Stimulated activated naive CD4-positive, alpha-beta T cell treated with Interleukin-2 at 50 U/mL for 16 hours (primary cell): ENCODE results near the gene TKTL2.
A peak's percentile ranks its signal among the peaks of the same experiment; 100 is the strongest.

ENCODE experiments used
- DNase-seq: peaks from one replicate; lab custom pipeline; 2025; lab: John Stamatoyannopoulos, UW

The TKTL2 gene, protein sequence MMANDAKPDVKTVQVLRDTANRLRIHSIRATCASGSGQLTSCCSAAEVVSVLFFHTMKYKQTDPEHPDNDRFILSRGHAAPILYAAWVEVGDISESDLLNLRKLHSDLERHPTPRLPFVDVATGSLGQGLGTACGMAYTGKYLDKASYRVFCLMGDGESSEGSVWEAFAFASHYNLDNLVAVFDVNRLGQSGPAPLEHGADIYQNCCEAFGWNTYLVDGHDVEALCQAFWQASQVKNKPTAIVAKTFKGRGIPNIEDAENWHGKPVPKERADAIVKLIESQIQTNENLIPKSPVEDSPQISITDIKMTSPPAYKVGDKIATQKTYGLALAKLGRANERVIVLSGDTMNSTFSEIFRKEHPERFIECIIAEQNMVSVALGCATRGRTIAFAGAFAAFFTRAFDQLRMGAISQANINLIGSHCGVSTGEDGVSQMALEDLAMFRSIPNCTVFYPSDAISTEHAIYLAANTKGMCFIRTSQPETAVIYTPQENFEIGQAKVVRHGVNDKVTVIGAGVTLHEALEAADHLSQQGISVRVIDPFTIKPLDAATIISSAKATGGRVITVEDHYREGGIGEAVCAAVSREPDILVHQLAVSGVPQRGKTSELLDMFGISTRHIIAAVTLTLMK

DNA sequence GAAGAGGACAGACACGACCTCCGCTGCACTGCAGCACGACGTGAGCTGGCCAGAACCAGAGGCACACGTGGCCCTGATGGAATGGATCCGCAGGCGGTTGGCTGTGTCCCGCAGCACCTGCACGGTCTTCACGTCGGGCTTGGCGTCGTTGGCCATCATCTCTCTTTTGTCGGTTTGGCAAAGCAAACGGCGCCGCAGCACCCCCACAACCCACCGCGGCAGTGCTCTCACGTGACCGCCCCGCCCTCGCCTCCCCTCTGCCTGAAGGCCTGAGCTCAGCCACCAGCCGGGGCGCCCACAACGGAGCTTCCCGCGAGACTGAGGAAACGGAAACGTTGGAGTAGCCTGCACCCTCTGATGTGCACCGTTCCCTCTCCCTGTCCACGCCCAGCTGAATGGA is at the start of gene TKTL2:
Gene TKTL2 (minus strand): TSS at position 179 of the 400 bp plus-strand sequence. CDS start 20 bp downstream, at position 159.
- no peak for DNase-seq

DNA sequence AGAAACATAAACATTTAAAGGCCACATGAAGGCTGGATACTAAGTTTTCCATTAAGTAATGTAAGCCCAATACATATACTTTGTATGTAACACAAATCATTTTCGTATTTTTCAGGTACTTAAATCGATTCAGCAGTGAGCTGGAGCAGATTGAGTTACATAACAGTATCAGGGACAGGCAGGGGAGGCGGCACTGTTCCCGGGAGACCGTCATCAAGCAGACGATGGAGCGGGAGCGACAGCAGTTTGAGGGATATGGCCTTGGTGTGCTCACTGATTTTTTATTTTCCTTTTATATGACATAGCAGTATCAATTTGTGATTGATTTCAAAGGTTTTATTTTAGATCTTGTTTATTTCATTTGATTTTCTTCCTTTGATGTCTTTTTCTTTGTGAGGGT is 41.6 kb upstream of the TKTL2 start:
- DNase-seq = no peak

DNA sequence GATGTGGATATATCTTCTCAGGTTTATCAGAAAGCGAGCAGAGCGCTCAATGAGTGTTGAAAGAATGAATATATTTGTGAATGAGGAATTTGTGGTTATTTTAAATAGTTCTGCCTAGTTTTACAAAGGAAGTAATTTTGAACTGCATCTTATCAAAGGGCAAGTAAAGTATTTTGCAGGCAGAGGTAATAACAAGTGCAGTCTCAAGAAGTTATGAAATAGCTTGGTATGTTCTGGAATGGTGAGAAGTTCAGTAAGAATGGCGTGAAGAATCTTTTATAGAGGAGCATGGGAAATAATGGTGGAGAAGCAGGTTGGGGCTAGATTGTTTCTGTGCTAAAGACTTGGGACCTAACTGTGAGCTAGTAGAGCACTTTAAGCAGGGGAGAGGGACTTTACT is 31.8 kb upstream of the TKTL2 start:
- DNase-seq = no peak

DNA sequence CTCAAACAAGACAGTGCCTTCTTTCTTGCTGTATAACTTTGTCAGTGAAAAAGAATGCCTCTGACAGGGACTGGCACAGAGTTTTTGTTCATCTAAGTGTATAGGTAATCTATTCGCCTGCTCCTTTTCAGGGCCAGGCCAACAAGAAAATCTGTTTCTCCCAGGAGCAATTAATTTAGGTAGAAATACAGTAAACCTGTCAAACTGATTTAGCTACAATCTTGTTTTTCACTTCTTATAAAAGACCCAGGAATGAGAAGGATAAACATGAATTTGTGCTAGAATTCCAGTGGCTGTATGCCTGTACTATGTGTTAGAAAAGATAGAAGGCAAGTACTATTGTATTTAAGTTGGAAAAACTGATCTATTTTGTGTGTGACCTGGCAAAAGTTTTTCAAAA is 27.0 kb upstream of the TKTL2 start:
- no peak for DNase-seq

DNA sequence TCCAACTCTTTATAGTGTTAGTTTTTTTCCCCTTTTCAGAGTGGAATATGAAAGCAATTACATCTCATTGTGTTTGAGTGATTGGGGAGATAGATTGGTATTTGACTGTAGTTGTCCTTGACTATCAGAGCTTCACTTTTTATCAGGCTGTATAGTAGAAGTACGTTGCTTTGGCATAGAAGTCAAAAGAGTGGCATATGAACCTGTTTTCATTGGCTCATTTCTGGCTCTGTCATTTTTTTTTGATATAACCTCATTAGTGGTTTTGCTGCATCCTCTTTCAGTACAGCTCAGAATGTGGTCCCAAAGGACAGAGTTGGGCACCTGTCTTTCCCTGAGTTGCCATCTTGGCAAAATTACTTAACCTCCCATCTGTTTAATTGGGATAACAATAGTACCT is 22.3 kb upstream of the TKTL2 start:
- DNase-seq = no peak

DNA sequence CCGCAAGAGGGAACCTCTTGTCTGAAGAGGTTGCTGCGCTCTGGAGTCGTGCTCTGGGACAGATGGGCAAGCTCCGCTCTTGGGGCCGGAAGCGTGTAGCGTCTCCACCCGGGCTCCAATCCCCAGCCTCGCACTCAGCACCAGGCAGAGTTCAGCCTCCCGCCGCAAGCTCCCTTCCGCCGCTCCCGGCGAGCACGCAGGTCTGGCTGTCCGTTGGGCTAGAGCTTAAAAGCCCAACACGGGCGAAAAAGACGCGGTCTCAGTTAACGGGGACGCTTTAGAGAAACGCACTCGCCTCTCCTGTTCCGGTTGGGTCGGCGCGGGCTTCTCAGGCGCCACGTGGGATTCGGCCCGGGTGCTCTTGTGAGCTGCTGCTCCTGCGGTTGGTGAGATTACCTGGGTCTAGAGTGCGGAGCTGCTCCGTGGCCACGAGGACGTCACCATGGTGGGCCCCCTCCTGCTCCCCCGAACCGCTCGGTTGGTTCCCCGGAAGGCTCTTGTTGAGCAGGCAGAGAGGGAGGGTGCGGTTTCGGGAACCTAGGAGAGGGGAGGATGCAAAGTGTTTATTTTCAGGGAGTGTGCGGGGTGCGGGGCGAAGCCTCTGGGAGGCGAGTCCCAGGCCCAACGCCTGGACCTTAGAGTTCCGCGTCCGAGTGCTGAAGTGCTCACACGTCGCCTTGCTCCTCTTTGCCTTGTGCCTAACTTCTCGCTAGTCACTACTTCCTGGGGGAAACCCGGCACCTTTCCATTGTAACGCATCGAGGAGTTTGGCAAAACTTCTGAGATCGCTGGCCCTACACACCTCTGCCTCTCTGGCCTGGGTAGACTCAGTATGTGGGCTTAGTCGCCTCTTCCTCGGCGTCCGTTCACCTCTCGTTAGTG is 21.0 kb upstream of the TKTL2 start, which contains the start of gene TMA16:
Gene TMA16 (plus strand): TSS at position 331 of the 882 bp plus-strand sequence. CDS start 112 bp downstream, at position 443.
- DNase-seq = peak; percentile 80

DNA sequence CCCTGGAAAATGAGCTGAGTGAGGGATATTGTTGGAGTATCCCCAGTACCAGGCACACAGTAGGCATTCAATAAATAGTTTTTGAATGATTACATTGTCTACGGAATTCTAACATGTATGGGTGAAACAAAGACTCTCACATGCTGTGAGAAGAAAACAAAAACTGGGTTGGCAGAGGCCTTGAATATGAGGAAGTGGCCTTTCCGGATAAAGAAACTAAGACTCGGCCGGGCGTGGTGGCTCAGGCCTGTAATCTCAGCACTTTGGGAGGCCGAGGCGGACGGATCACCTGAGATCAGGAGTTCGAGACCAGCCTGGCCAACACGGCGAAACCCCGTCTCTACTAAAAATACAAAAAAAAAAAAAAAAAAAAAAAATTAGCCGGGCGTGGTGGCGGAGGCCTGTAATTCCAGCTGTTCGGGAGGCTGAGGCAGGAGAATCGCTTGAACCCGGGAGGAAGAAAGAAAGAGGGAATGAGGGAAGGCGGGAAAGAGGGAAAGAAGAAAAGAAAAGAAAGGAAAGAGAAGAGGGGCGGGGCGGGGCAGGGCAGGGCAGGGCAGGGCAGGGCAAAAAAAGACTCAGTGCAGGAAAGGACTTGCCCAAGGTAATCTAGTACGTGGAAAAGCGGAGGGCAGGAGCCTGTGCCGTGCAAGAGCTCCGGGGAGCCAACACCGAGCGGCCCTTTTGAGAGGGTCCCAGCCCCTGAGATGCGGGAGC is 20.2 kb upstream of the TKTL2 start:
- no peak for DNase-seq

DNA sequence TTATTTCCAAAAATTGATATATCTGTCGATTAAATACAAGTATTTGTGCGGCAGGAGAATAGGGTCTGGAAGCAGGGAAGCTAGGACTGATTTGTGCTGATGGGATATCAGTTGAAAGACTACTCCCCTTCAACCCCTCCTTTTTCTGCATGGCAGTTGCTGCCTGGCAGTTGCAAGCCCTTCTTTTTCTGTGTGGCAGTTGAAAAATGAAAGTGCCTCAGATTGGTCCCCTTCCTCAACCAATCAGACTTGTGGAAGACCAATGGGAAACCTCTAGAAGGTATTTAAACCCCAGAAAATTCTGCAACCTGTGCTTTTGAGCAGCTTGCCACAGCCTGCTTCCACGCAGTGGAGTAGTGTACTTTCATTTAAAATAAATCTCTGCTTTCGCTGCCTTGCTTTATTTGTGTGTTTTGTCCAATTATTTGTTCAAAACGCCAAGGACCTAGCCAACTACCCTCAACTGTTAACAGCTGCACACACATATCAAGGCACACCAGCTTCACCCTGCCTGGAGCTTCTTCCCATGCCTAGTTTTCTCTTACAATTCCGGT is 19.5 kb upstream of the TKTL2 start:
- DNase-seq = no peak

DNA sequence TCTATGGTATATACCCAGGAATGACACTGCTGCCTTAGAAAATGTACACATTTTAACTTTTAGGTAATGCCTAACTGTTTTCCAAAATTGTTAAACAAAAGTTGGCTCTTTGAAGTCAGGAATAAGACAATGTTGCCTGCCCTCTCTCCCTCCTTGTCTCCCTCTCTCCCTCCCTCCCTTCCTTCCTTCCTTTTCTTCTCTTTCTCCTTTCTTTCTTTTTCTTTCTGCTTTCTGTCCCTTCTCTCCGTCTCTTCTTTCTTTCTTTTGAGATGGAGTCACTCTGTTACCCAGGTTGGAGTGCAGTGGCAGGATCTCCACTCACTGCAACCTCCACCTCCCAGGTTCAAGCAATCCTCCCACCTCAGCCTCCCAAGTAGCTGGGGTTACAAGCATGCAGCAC is 16.4 kb upstream of the TKTL2 start:
- no peak for DNase-seq

DNA sequence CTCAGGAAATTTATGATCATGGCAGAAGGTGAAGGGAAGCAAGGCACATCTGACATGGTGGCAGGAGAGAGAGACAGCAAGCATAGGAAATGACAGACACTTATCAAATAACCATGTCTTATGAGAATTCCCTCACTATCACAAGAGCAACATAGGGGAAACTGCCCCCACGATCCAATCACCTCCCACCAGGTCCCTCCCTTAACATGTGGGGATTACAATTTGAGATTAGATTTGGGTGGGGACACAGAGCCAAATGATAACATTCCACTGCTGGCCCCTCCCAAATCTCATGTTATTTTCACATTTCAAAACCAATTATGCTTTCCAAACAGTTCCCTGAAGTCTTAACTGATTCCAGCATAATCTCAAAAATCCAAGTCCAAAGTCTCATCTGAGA is 12.8 kb upstream of the TKTL2 start:
- no peak for DNase-seq

DNA sequence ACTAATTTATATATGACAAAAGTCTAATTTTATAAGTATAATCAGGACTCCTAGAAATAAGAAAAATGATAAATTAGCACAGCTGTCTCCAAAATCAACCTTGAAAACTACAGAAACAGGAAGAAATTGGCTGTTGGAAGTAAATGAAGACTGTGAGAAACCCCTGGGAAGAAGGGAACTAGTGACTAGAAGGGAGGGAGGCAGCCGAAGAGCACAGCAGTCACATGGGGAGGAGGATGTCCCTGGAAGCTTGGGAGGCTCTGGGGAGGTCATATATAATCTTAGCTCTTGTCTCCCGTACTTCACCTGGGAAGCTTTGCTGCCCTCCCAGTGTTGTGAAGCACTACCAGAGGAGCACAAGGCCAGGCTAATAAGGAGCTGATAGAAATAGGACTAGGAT is 12.0 kb upstream of the TKTL2 start:
- DNase-seq = no peak

DNA sequence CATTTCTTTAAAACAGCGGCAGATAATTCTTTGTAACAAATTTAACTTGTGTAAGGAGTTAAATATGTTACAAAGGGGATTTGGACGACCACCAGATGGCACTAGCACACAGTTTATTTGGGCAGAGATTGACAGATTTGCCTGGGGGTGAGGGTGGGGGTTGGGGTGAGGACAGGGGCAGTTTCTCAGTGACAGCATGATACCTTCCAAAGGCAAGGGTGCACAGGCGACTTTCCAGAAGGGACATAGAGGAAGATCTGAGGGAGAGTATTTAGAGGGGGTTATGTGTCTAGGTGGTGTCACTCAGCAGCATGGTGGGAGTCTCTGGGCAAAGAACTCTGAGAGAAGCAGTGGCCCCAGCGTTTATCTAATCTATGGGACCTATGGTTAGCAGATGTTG is 11.4 kb upstream of the TKTL2 start:
- DNase-seq = peak; percentile 29

DNA sequence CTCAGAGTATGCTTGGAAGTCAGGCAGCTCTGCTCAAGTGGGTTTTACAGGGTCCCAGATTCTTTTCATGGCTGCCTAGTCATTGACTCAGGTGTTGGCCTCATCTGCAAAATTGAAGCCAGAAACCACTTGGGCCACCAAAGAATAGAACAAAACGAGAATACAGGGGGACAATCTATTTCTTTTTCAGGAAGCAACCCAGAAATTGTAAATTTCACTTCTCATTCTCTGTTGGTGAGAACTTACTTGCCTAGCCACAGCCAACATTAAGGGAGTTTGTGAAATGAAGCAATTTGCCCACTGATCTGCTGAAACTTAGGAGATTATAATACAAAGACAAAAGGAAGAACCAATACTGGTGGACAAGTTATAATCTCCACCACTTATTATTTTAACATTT is 8.6 kb upstream of the TKTL2 start:
- DNase-seq = no peak

DNA sequence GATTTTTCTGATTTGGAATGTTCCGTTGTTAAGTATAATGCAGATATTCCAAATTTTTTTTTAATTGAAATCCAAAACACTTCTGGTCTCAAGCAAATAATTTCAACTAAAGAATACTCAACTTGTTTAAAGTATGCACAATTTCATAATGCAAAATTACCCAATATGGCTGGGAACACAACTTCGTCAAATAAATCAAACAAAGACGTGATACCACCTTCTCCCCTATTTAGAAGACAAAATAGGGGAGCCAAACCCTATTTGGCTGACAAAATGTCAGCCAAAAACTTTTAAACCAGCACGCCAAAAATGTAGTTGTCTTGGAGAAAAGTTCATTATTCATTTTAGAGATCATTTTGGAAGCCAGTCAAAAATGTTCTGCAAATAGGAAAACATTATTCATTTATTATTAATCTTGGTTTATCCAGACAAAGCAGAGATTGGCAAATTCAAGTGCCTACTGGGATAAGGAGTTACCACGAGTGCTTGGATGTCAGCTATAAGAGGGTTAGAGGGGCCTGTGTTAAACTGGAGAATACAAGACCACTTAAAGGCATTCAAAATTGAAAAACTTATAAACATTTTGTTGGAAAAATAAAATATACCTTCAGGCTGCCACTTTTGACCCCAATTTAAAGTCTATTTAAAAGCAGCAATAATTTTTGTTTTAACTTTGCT is 3.3 kb upstream of the TKTL2 start:
- DNase-seq = no peak

DNA sequence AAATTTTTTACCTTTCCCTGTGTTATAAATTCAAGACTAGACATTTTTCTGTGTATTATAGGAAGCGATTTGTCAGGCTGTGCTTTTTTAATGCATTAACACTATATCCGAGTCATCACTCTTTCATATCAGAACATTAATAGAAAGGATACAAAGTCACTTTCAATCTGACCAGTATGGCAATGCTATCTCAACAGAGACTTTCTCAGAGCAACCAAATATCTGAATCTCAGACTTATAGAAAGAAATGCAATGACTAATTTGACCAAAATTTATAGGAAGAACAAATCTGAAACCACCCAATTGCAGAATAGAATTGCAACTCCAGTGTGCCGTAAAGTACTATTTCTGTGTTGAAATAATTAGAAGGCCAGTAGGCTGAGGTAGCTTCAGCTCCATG is 473 bp upstream of the TKTL2 start:
- no peak for DNase-seq

DNA sequence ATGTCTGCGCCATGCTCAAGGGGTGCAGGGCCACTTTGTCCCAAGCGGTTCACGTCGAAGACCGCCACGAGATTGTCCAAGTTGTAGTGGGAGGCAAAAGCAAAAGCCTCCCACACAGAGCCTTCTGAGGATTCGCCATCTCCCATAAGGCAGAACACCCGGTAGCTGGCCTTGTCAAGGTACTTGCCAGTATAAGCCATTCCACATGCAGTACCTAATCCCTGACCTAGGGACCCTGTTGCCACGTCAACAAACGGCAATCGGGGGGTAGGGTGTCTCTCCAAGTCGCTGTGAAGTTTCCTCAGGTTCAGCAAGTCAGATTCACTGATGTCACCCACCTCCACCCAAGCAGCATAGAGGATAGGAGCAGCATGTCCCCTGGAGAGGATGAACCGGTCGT is 424 bp downstream of the TKTL2 start:
- no peak for DNase-seq

DNA sequence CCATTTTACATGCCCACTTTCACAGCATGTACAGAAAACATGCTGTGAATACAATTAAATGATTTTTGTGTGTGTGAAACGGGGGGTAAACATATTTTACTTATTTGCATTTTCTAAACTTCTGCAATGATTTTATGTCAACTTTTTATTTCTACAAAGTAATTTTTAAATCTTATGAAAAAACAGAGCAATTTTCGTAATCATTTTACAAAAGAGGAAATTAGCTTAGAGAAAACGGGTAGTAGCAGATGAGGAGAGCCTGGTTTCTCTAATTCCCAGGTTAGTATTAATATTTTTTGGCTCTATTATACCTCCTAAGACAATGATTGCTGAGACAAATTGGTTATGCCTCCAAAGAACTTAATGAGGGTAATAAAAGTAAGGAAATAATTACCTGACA is 3.2 kb downstream of the TKTL2 start:
- DNase-seq = no peak

DNA sequence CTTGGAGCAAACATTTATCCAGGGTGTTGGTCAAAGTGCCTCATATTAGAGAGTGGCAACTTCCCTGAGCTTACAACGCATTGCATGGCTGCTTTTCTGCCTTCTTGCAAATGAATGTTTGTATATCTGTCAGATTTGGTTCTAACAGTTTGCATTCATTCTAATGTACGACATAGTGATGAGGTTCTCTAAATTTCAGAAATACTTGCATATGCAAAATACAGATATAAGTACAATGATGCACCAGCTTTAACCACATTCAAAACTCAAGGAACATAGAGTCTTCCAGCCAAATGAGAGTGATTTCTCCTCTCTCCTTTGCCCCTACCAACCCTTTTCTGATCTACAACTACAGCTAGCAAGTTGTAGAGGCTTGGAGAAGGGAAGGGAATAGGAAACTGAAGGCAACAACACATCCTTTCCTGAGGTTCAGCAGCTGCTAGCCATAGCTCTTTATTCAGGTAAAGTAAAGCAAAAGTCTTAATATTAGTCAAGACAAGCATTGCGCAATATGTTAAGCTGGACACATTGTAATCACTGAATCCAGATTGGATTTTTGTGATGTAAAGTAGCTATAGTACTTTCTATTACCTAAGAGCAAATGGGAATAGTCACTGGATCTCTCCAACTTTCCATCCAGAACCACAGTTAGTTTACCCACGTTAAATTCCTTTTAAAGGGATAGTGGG is 6.3 kb downstream of the TKTL2 start:
- no peak for DNase-seq

DNA sequence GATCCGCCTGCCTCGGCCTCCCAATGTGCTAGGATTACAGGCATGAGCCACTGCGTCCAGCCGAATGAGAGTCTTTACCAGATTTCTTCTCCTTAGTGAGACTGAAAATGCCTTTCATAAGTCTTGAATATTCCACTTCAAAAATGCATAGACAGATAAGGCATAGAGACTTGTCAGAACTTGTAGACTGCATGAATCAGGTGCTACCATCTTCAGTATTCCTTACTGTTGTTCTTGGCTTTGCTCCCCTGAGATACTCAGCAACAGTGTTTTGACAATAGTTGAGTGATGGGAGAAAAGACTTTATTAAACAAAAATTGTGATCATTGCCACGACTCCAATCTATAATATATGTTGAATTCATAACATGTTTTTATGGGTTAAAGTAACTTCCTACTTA is 11.0 kb downstream of the TKTL2 start:
- DNase-seq = no peak

DNA sequence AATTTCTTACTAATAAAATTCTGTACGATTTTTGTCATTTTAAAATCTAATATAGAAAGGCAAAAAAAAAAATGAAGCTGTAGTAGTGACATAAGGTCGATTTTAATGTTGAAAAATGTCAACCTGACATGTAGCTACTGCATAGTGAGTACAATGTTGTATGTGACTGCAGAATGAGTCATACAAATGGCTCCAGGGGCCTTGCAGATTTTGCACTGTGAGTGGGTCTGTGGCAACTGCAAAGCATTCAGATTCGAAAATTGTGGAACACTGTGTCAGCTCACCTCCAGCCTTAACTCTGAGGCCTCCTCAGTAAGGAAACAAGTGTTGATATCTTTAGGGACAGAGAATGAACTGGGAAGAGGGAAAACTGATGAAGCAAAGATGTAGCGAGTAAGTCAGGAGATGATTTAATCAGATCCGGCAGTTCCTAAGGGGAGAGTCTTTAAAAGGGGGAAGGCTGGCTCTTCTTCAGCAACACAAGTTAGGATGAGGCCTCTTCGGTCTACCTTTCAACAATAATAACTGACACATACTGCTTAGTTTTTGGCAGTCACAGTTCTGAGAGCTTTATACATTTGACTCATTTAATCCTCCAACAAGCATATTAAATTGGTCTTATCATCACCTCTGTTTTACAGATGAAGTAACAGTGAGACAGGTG is 24.9 kb downstream of the TKTL2 start:
- DNase-seq = no peak
